Effector CD4-positive, alpha-beta T cell (primary cell): ENCODE results near the gene TMEM214.

ENCODE experiments used
- DNase-seq: peaks from one replicate; pipeline ENCODE4 v3.0.0-alpha.2; 2020

The TMEM214 gene

GRCh38 chr2:27010139-27010538, 22.6 kb upstream of the TMEM214 start:
- no peak for DNase-seq

DNA sequence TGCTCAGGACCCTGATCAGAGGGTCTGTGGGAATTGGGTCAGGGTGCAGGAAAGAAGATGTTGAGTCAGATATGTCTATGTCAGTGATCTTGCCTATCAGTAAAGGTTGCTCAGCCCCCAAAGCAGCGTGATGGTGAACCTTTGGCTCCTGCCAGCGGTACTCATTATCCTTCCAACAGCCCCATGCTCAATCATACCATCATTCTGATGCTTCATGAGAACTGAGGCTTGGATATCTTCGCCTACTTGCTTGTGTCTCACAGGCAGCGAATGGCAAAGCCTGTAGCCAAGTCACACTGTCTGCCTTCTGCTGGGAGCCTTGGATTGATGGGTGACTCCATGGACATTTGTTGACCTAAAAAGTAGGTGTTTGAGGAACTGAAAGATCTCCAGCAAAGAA, 19.0 kb upstream of the TMEM214 start:
- DNase-seq, result no peak

GRCh38 chr2:27014771-27015433, 17.9 kb upstream of the TMEM214 start:
- no peak for DNase-seq

DNA sequence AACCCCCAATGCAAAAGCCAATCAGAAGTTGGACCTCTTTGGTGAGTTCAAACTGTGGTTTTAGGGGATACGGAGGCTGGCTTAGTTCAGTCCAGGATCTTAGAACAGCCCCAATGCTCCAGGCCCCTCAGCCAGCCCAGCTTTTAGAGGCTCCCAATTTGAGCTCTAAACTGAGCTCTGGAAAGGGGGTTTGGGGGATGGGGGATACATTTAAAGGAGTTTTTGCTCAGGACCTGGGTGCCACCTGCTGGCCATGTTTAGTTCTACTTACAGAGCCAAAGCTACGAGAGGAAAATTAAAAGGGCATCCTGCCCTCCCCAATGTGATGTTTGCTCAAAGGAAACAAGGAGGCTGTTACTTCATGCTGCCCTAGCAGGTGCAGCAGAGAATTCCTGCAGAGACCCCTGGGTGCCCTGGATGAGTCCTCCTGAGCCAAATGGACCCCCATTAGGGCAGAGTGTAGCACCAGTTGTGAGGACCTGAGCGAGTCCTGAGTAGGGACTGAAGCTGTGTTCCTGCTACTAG, 15.9 kb upstream of the TMEM214 start:
- peak; percentile 15 for DNase-seq

DNA sequence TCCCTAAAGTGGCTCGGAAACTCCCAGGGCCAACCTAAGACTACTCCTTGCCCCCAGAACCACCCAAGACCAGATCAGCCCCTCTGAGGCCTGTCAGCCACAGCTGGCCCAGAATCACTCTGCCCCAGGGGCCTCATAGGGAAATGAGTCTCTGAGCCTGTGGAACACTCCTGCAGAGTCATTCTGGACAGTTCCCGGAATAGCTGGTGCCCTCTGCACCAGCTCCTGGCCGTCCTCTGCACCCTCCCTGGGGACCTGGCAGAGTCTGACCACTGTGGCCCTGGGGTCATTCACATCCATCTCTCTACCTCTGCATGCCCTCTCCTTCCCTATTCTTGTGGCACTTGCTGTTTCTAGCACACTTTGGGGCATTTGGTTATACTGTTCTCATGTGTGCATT, 14.6 kb upstream of the TMEM214 start:
- no peak for DNase-seq

- DNase-seq, result no peak
Observed at GRCh38 chr2:27019459-27019858, 13.3 kb upstream of the TMEM214 start.

DNA sequence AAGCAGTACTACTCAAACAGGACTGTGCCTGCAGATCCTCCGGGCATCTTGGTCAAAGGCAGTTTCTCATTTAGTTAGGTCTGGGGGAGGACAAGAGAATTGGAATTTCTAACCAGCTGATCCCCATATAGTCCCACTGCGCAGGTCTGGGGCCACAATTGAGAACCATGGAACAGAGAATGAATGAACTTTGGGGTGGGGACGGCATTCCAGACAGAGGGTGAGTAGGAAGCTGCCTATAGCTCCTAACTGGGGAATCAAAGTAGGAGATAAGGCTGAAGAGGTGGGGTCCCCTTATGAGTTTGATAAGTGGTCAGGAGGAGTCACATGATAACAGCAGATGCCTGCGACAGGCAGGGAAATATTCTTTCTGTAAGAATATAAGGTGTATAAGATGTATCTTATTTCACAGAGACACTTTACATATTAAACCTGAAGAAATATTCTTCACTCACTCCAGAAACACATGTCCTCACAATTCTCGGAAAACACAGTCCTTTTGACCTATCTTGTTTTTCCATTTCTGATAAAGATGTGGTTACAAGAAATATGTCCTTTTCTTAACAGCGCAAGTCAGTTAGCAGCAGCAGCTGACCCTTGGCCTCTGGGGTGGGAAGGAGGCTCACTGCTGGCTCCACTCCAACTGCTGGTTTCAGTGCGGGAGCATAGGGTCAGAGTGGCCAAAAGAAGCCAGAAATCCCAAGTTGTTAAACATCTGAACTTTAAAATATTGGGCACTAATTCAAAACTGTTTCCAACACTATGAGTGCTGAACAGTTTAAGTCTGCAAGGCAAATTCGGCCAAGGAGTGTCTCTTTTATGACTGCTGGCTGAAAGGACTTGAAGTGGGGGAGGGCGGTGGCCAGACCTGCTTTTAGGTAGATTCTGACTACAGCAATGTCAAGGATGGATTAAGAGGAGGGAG, 12.6 kb upstream of the TMEM214 start:
- no peak for DNase-seq

- no peak for DNase-seq
Observed at GRCh38 chr2:27021253-27022049, 11.3 kb upstream of the TMEM214 start.

DNA sequence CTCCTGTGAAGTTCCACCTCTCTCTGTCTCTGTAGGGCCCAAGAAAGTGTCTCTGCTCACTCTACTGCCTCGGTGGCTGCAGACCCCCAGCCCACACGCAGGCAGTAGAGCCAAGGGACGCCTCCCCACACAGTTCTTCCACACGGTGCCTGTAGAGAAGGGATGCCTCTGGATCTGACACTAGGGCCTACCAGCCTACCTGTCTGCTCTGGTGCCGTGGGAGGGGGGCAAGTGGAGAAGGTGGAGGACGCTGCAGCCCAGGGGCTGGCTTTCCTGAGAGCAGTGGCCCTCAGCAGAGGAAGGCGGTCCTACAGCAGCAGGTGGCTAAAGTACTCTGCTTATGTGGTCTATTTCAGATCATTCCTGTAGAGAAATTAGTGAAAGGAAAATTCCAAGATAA, 9.0 kb upstream of the TMEM214 start:
- DNase-seq, result no peak

GRCh38 chr2:27024188-27024587, 8.6 kb upstream of the TMEM214 start:
- DNase-seq, result no peak

- DNase-seq, result no peak
Observed at GRCh38 chr2:27024812-27025211, 8.0 kb upstream of the TMEM214 start.

DNA sequence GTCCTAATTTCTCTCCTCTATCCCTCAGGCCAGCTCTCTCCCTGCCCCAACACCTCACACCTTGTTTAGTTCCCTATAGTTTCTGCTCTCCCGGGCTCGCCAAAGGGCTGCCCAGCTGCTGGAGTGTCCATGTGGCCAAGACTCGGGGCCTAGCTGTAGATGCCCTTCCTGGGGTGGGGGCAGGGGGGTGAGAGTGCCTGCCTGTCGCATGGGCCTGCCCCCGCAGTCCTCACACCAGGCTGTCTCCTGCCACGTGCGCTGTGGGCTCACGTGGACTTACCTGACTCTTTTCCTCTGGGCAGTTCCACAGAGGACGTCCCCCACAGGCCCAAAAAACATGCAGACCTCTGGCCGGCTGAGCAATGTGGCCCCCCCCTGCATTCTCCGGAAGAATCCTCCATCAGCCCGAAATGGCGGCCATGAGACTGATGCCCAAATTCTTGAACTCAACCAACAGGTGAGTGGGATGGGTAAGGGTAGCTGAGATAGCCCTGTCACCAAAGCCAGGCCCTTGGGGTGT, 7.4 kb upstream of the TMEM214 start:
- DNase-seq, result no peak

- no peak for DNase-seq
Observed at GRCh38 chr2:27025861-27026851, 6.6 kb upstream of the TMEM214 start.

DNA sequence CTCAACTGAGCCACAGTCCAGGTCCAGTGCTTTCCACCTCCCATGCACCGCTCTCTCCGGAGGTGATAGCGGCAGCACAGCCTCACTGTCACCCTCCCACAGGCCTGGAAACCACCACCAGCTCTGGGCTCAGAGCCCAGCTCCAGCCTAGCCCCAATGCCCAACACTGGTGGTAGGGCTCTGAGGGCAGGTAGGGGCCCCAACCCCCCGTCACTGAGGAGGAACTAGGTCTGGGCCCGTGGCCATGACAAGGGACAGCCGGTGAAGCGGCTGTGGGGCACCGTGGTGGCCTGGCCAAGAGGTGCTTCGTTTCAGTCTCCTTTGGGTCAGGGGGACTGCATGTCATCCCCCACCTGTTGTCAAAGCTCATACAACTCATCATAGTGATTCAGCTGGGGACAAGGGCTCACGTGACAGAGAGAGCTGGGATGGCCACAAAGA, 5.5 kb upstream of the TMEM214 start:
- DNase-seq, result no peak

DNA sequence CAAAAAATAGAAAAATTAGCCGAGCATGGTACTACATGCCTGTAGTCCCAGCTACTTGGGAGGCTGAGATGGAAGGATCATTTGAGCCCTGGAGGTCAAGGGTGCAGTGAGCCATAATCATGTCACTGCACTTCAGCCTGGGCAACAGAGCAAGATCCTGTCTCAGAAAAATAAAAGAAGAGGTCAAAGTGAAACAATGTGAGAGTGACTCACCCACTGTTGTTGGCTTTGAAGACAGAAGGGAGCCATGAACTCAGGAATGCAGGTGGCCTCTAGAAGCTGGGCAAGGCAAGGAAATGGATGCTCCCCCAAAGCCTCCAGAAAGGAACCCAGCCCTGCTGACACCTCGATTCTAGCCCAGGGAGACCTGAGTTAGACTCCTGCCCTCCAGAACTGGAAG, 3.7 kb upstream of the TMEM214 start:
- no peak for DNase-seq

GRCh38 chr2:27033253-27033852, 588 bp downstream of the TMEM214 start:
- no peak for DNase-seq

- DNase-seq, result no peak
Observed at GRCh38 chr2:27038012-27038411, 5.2 kb downstream of the TMEM214 start.

DNA sequence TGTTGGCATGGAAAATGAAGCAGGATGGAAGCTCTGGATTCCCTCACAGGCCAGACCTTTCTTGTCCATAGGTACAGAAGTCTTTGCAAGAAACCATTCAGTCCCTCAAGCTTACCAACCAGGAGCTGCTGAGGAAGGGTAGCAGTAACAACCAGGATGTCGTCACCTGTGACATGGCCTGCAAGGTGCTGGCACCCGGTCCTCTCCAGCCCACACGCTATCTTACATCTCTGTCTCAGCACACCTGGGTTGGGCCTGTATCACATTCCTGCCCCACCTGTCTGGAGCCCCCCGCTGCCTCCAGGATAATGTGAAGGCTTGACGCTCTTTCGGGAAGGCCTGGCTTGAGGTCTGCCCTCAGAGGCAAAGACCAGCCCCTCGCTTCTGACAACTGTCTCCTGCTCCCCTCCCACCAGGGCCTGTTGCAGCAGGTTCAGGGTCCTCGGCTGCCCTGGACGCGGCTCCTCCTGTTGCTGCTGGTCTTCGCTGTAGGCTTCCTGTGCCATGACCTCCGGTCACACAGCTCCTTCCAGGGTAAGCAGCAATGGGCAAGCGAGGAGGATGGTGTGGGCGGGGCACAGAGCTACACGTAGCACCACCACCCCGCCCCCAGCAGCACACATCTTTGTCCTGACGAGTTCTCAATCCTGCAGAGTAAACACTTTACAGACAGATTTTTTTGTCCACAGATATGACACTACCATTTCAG, 6.0 kb downstream of the TMEM214 start:
- no peak for DNase-seq

GRCh38 chr2:27039426-27039825, 6.7 kb downstream of the TMEM214 start:
- no peak for DNase-seq

- DNase-seq, result no peak
Observed at GRCh38 chr2:27039871-27040270, 7.1 kb downstream of the TMEM214 start.
